ENCODE data around the gene DUS4L.

DNA sequence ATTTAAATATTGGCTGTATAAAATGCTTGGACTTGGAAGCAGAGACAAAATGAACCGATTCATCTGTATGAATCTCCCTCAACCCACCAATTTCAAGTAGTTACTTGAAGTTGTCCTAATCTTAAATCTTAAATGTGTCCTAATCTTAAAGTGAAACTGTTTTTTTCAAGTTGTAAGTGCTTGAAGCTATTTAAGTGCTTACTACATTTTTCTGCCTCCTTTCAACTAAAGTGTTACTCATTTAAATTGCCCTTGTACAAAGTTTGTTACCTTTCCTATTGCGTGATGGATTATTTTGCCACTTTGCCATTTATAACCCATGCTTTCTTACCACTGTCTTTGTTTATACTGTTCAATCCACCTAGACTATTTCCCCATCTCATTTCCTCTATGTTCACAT lies 19.1 kb downstream of the DUS4L start:
- TF ChIP-seq, protein P1, sequence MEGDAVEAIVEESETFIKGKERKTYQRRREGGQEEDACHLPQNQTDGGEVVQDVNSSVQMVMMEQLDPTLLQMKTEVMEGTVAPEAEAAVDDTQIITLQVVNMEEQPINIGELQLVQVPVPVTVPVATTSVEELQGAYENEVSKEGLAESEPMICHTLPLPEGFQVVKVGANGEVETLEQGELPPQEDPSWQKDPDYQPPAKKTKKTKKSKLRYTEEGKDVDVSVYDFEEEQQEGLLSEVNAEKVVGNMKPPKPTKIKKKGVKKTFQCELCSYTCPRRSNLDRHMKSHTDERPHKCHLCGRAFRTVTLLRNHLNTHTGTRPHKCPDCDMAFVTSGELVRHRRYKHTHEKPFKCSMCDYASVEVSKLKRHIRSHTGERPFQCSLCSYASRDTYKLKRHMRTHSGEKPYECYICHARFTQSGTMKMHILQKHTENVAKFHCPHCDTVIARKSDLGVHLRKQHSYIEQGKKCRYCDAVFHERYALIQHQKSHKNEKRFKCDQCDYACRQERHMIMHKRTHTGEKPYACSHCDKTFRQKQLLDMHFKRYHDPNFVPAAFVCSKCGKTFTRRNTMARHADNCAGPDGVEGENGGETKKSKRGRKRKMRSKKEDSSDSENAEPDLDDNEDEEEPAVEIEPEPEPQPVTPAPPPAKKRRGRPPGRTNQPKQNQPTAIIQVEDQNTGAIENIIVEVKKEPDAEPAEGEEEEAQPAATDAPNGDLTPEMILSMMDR (conservative IDR thresholded peaks at IDR 0.05; ENCODE audit: low read length) = no peak
- no peak for TF ChIP-seq EZH2phosphoT487 (IDR thresholded peaks at IDR 0.05; ENCODE audit: borderline replicate concordance, low read depth, low read length)
